Chondrocyte (in vitro differentiated cells): Measurements from ENCODE around the gene OAF. TPM values are rescaled to one million over a fixed set of nuclear protein-coding genes. Genes with fewer than 3 reads are reported as not detected.

Experiments used
- DNase-seq: peaks from one replicate; pipeline ENCODE4 v3.0.0; 2021; ENCODE audit warnings: mixed read lengths, low spot score
- H3K27ac Mint-ChIP-seq: one replicate; pipeline ENCODE4 v1.8.0; 2021; ENCODE audit warnings: mild to moderate bottlenecking, moderate library complexity, mixed read lengths; ENCODE audit not compliant: unreplicated experiment
- H3K27me3 Mint-ChIP-seq: 2 replicates; pipeline ENCODE4 v1.8.0; 2021; ENCODE audit warnings: low read depth, mixed read lengths
- H3K36me3 Mint-ChIP-seq: 2 replicates; pipeline ENCODE4 v1.8.0; 2021; ENCODE audit warnings: low read depth, mixed read lengths
- H3K4me1 Mint-ChIP-seq: 2 replicates; pipeline ENCODE4 v1.8.0; 2021; ENCODE audit warnings: low read depth, mild to moderate bottlenecking, mixed read lengths
- H3K4me3 Mint-ChIP-seq: one replicate; pipeline ENCODE4 v1.8.0; 2021; ENCODE audit warnings: mild to moderate bottlenecking, moderate library complexity, mixed read lengths; ENCODE audit not compliant: unreplicated experiment
- H3K9me3 Mint-ChIP-seq: 2 replicates; pipeline ENCODE4 v1.8.0; 2021; ENCODE audit warnings: low read depth, mixed read lengths
- CTCF ChIP-seq: fragments of 200-600 bp; sonication (generic); IDR thresholded peaks from 2 replicates; pipeline ENCODE4 v1.5.0; 2021; ENCODE audit warnings: antibody characterized with exemption, mild to moderate bottlenecking, moderate library complexity
- total RNA-seq: library from RNA; stranded (reverse); gene quantifications from 3 replicates; pipeline ENCODE4 v1.2.1, GENCODE V29; 2021

OAF gene
- total RNA-seq, 1 donor from 2014 or later: 5.7 TPM

DNA sequence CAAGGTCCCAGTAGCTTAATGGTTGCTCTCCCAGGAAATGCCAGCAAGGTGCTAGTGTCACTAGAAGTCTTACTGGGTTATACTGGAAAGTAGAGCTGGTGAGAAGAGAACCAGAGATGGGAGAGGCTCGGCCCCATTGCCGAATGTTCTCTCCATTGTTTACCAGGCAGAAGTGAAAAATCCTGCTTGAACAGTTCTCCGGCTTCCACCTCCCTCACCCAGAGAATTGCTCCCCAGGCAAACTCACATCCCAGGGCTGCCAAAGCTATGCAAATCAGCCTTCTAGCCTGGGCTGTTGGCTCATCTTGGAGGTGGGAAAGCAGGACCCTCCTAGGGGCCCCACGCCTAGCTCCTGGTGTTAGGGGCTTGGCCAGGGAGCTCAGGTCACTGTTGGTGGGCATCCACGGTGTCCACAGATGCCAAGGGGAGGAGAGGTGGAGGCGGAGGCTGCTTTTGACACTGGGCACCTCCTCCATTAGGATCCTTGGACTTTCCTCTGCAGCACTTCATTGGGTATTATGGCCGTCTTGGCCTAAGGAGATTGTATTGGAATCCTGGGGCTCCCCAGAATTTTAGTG lies 49.2 kb downstream of the OAF start:
- Mint-ChIP-seq H3K4me1 (no peaks in the 10 kb centered on the region), H3K4me3 (no peak overlapping the region), H3K36me3 (no peaks in the 10 kb centered on the region), H3K9me3 (no peaks in the 10 kb centered on the region), H3K27ac (no peak overlapping the region), H3K27me3 (peaks cover 70% of the 10 kb centered on the region)
- peak; percentile 59 for DNase-seq
- TF ChIP-seq CTCF: no peak

- DNase-seq: peak; percentile 25
- no peaks in the 10 kb centered on the region for H3K36me3 Mint-ChIP-seq
- no peak for TF ChIP-seq CTCF
- no peak overlapping the region for H3K27ac Mint-ChIP-seq
- H3K4me1 Mint-ChIP-seq: no peaks in the 10 kb centered on the region
- no peak overlapping the region for H3K4me3 Mint-ChIP-seq
- H3K27me3 Mint-ChIP-seq: peaks cover 70% of the 10 kb centered on the region
- H3K9me3 Mint-ChIP-seq: no peaks in the 10 kb centered on the region
Measured at GRCh38 chr11:120260616-120261015, 49.8 kb downstream of the OAF start.

- no peaks in the 10 kb centered on the region for H3K9me3 Mint-ChIP-seq
- H3K4me3 Mint-ChIP-seq: no peak overlapping the region
- TF ChIP-seq CTCF: no peak
- peaks cover 70% of the 10 kb centered on the region for H3K27me3 Mint-ChIP-seq
- peaks cover 2% of the 10 kb centered on the region for H3K36me3 Mint-ChIP-seq
- no peak overlapping the region for H3K27ac Mint-ChIP-seq
- H3K4me1 Mint-ChIP-seq: no peaks in the 10 kb centered on the region
- peak; percentile 20 for DNase-seq
Measured at GRCh38 chr11:120261321-120261720, 50.5 kb downstream of the OAF start.

DNA sequence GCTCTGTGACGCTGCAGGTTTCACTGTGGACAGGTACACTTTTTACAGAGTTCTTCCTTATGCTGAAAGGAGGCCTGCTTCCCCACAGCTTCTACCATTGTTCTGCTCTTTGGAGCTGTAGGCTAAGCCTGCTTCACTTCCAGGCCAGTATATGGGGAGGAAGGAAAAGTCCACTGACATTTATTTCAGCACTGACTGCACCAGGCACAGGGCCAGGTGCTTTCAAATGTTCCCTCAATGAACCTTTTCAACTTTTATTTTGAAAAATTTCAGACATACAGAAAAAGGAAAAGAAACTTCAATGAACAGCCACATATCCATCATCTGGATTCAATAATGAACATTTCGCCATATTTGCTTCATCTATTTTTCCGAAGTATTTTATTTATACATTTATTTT lies 51.1 kb downstream of the OAF start:
- TF ChIP-seq CTCF: no peak
- no peak for DNase-seq
- H3K4me3 Mint-ChIP-seq: no peak overlapping the region
- peaks cover 72% of the 10 kb centered on the region for H3K27me3 Mint-ChIP-seq
- H3K27ac Mint-ChIP-seq: no peak overlapping the region
- H3K4me1 Mint-ChIP-seq: no peaks in the 10 kb centered on the region
- peaks cover 2% of the 10 kb centered on the region for H3K36me3 Mint-ChIP-seq
- no peaks in the 10 kb centered on the region for H3K9me3 Mint-ChIP-seq

- Mint-ChIP-seq H3K4me1 (no peaks in the 10 kb centered on the region), H3K36me3 (peaks cover 2% of the 10 kb centered on the region), H3K4me3 (no peak overlapping the region), H3K27me3 (peaks cover 50% of the 10 kb centered on the region), H3K27ac (no peak overlapping the region), H3K9me3 (no peaks in the 10 kb centered on the region)
- DNase-seq: no peak
- TF ChIP-seq CTCF: no peak
Measured at GRCh38 chr11:120267319-120267718, 56.5 kb downstream of the OAF start.
